ENCODE measurements around the gene ERC1. TPM values are rescaled to one million over a fixed set of nuclear protein-coding genes. Genes with fewer than 3 reads are reported as not detected.

Gene ERC1
- total RNA-seq, 4 donors from 2014 or later = 58.0 to 83.2 (median 73.5) TPM

DNA sequence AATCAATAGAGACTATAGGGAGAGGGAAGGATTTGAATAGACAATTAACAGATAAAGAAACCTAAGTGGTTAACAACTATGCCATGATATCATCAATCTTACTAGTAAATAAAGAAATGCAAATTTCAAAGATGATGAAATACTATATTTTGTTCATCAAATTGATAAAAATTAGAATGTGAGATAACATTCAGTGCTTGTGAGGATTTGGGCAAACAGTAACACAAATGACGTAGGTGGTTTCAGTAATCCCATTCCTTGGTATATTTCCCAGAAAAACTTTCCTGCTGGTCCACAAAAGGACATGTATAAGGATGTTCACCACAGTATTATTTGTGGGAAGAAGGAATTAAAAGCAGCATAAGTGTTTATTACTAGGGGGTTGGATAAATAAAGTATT lies 136.0 kb downstream of the ERC1 start:
- Histone ChIP-seq H3K9me3 (no peaks in the 10 kb centered on the region), H3K4me3 (no peak overlapping the region), H3K4me1 (no peaks in the 10 kb centered on the region), H3K27ac (no peak overlapping the region), H3K27me3 (no peaks in the 10 kb centered on the region), H3K36me3 (peaks cover 0 to 4% (median 0%) of the 10 kb centered on the region in 3 donors)
- DNase-seq (ENCODE audit: low spot score in 2 of 2) = no peak
- TF ChIP-seq POLR2A (IDR thresholded peaks at IDR 0.05) = no peak
- TF ChIP-seq, protein P1, sequence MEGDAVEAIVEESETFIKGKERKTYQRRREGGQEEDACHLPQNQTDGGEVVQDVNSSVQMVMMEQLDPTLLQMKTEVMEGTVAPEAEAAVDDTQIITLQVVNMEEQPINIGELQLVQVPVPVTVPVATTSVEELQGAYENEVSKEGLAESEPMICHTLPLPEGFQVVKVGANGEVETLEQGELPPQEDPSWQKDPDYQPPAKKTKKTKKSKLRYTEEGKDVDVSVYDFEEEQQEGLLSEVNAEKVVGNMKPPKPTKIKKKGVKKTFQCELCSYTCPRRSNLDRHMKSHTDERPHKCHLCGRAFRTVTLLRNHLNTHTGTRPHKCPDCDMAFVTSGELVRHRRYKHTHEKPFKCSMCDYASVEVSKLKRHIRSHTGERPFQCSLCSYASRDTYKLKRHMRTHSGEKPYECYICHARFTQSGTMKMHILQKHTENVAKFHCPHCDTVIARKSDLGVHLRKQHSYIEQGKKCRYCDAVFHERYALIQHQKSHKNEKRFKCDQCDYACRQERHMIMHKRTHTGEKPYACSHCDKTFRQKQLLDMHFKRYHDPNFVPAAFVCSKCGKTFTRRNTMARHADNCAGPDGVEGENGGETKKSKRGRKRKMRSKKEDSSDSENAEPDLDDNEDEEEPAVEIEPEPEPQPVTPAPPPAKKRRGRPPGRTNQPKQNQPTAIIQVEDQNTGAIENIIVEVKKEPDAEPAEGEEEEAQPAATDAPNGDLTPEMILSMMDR (IDR thresholded peaks at IDR 0.05) = no peak
- TF ChIP-seq EP300 (IDR thresholded peaks at IDR 0.05) = no peak
- 96 to 100% methylated on average over 1 of the region's 1 CpG for WGBS, 2 donors

DNA sequence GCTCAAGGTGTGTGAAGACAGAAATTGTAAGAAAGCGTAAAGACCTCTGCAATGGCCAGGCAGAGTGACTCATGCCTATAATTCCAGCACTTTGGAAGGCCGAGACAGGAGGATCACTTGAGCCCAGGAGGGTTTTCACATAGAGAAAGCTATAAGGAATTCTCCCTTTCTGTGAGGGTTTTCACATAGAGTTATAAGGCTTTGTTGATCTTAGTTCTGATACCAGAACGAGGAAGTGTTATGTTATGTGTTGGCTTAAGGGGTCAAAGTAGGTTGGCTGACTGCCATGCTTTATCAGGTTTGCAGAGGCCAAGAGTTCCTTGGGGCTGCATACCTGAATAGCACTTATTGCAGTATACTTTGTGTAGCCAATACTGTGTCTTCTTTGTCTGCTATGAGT lies 139.1 kb downstream of the ERC1 start:
- no peaks in the 10 kb centered on the region for H3K27me3 ChIP-seq
- no peak overlapping the region for H3K27ac ChIP-seq
- H3K9me3 ChIP-seq = no peaks in the 10 kb centered on the region
- WGBS, 2 donors = 55 to 68% methylated on average over 3 of the region's 3 CpGs
- DNase-seq (ENCODE audit: low spot score in 2 of 2) = no peak
- TF ChIP-seq, protein P1 (IDR thresholded peaks at IDR 0.05) = no peak
- no peak for TF ChIP-seq POLR2A (IDR thresholded peaks at IDR 0.05)
- TF ChIP-seq EP300 (IDR thresholded peaks at IDR 0.05) = no peak
- H3K36me3 ChIP-seq = peaks cover 0 to 4% (median 0%) of the 10 kb centered on the region in 3 donors
- H3K4me1 ChIP-seq = no peaks in the 10 kb centered on the region
- H3K4me3 ChIP-seq = no peak overlapping the region

DNA sequence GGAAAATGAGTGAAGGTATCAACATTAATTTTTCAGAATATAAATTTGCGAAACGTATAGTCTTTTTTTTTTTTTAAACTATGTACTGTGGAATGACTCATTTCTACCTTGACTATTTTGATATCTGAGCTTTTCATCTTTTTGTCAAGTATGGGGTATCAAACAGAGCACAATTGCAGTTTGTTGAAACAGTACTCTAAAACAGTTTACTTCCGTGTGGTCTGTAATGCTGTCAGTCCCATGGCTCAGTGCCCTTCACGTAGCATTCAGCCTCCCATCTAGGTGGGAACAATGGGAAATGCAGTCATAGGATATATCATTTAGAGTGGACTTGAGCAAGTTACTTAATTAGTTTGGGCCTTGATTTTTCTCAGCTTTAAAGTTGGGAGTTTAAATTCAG lies 139.5 kb downstream of the ERC1 start:
- Histone ChIP-seq H3K4me1 (no peaks in the 10 kb centered on the region), H3K27ac (no peak overlapping the region), H3K36me3 (peaks cover 0 to 4% (median 0%) of the 10 kb centered on the region in 3 donors), H3K9me3 (no peaks in the 10 kb centered on the region), H3K27me3 (no peaks in the 10 kb centered on the region), H3K4me3 (no peak overlapping the region)
- WGBS, 2 donors = 90 to 94% methylated on average over 4 of the region's 4 CpGs
- TF ChIP-seq, protein P1 (IDR thresholded peaks at IDR 0.05) = no peak
- TF ChIP-seq EP300 (IDR thresholded peaks at IDR 0.05) = no peak
- no peak for DNase-seq (ENCODE audit: low spot score in 2 of 2)

DNA sequence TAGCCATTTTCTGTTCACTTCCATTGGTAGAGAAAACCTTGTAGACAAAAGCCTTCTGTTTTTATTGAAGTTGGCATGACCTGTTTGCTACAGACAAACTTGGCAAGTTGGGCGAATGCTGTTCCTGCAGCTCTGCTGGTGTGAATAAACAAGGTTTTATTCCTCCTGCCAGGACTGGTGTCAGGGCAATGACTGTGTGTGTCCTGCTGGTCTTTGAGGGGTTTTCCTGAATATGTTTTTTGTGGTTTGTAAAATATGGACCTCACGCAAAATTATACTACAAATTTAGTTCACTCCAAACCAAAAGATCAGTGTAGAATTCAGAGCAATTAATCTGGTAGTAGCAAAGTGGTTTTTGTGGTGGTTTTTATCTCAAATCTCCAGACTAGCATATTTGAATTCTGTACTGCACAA lies 140.8 kb downstream of the ERC1 start:
- H3K9me3 ChIP-seq = no peaks in the 10 kb centered on the region
- WGBS, 2 donors = 41 to 44% methylated on average over 2 of the region's 2 CpGs

DNA sequence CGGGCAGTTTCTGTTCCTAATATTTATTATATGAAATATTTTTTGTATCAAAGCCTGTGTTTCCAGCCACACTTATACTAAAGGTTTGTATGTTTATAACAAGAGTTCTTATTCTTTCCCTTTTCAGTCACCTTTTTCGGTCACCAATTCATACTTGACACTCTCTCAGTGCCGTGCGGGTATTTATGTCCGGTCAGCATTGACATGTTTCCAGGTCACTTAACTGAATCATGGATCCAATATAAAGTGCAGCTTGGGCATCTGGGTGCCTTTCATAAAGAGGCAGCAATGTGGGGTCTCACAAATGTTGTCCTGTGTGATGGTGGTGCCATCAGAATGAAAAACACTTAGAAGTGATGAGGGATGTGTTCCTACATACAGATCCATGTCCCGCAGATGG lies 141.3 kb downstream of the ERC1 start:
- Histone ChIP-seq H3K4me1 (no peaks in the 10 kb centered on the region), H3K27me3 (no peaks in the 10 kb centered on the region), H3K27ac (no peak overlapping the region), H3K9me3 (no peaks in the 10 kb centered on the region), H3K36me3 (peaks cover 0 to 4% (median 0%) of the 10 kb centered on the region in 3 donors), H3K4me3 (no peak overlapping the region)
- TF ChIP-seq EP300 (IDR thresholded peaks at IDR 0.05) (no peak), POLR2A (IDR thresholded peaks at IDR 0.05) (no peak)
- TF ChIP-seq, protein P1 (IDR thresholded peaks at IDR 0.05) = no peak
- no peak for DNase-seq (ENCODE audit: low spot score in 2 of 2)
- 68 to 69% methylated on average over 6 of the region's 6 CpGs for WGBS, 2 donors

More for the DNA sequence above, 140.8 kb downstream of the ERC1 start:
- Histone ChIP-seq H3K27ac (no peak overlapping the region), H3K36me3 (peaks cover 0 to 4% (median 0%) of the 10 kb centered on the region in 3 donors), H3K4me3 (no peak overlapping the region), H3K27me3 (no peaks in the 10 kb centered on the region), H3K4me1 (no peaks in the 10 kb centered on the region)
- TF ChIP-seq POLR2A (IDR thresholded peaks at IDR 0.05) (no peak), EP300 (IDR thresholded peaks at IDR 0.05) (no peak)
- TF ChIP-seq, protein P1 (IDR thresholded peaks at IDR 0.05) = no peak
- DNase-seq (ENCODE audit: low spot score in 2 of 2) = no peak

All from tibial nerve (tissue), 4 donors.